ENCODE measurements around the gene FGFRL1.

Gene FGFRL1

GRCh38 chr4:1008840-1009541 lies 2.4 kb upstream of the FGFRL1 start:
- peak overlapping the region; percentile 97 for H3K4me2 ChIP-seq (ENCODE audit: low read length)
- peaks cover 36% of the 10 kb centered on the region for H3K27me3 ChIP-seq (ENCODE audit: control insufficient read depth, insufficient read depth, low read length)
- H3K9ac ChIP-seq (ENCODE audit: low read depth, low read length), result peak overlapping the region; percentile 69
- H3K9me3 ChIP-seq (replicated peaks; ENCODE audit: low read length), result no peaks in the 10 kb centered on the region
- H3K4me3 ChIP-seq (ENCODE audit: low read length), result peak overlapping the region; percentile 71
- peaks cover 6% of the 10 kb centered on the region for H3K36me3 ChIP-seq (ENCODE audit: insufficient read depth, low read length)
- peaks cover 21% of the 10 kb centered on the region for H3K4me1 ChIP-seq (ENCODE audit: control insufficient read depth, insufficient read depth, low read length)

- H3K9me3 ChIP-seq (replicated peaks; ENCODE audit: low read length), result no peaks in the 10 kb centered on the region
- peak overlapping the region; percentile 74 for H3K4me3 ChIP-seq (ENCODE audit: low read length)
- H3K4me2 ChIP-seq (ENCODE audit: low read length), result peak overlapping the region; percentile 97
- H3K27me3 ChIP-seq (ENCODE audit: control insufficient read depth, insufficient read depth, low read length), result peaks cover 31% of the 10 kb centered on the region
- H3K36me3 ChIP-seq (ENCODE audit: insufficient read depth, low read length), result peaks cover 6% of the 10 kb centered on the region
- peaks cover 21% of the 10 kb centered on the region for H3K4me1 ChIP-seq (ENCODE audit: control insufficient read depth, insufficient read depth, low read length)
- peak overlapping the region; percentile 69 for H3K9ac ChIP-seq (ENCODE audit: low read depth, low read length)
These were observed 1.7 kb upstream of the FGFRL1 start for GRCh38 chr4:1009542-1010394.

GRCh38 chr4:1010395-1011021 lies 918 bp upstream of the FGFRL1 start:
- H3K4me1 ChIP-seq (ENCODE audit: control insufficient read depth, insufficient read depth, low read length), result peaks cover 21% of the 10 kb centered on the region
- H3K27me3 ChIP-seq (ENCODE audit: control insufficient read depth, insufficient read depth, low read length), result peaks cover 25% of the 10 kb centered on the region
- no peaks in the 10 kb centered on the region for H3K9me3 ChIP-seq (replicated peaks; ENCODE audit: low read length)
- H3K9ac ChIP-seq (ENCODE audit: low read depth, low read length), result no peak overlapping the region
- peak overlapping the region; percentile 97 for H3K4me2 ChIP-seq (ENCODE audit: low read length)
- peak overlapping the region; percentile 74 for H3K4me3 ChIP-seq (ENCODE audit: low read length)
- peaks cover 6% of the 10 kb centered on the region for H3K36me3 ChIP-seq (ENCODE audit: insufficient read depth, low read length)

GRCh38 chr4:1011666-1012033 lies 224 bp downstream of the FGFRL1 start:
- no peak overlapping the region for H3K4me3 ChIP-seq (ENCODE audit: low read length)
- H3K36me3 ChIP-seq (ENCODE audit: insufficient read depth, low read length), result peaks cover 6% of the 10 kb centered on the region
- peaks cover 21% of the 10 kb centered on the region for H3K4me1 ChIP-seq (ENCODE audit: control insufficient read depth, insufficient read depth, low read length)
- peaks cover 24% of the 10 kb centered on the region for H3K27me3 ChIP-seq (ENCODE audit: control insufficient read depth, insufficient read depth, low read length)
- no peak overlapping the region for H3K9ac ChIP-seq (ENCODE audit: low read depth, low read length)
- H3K4me2 ChIP-seq (ENCODE audit: low read length), result no peak overlapping the region
- H3K9me3 ChIP-seq (replicated peaks; ENCODE audit: low read length), result no peaks in the 10 kb centered on the region

- peak overlapping the region; percentile 53 for H3K9ac ChIP-seq (ENCODE audit: low read depth, low read length)
- no peaks in the 10 kb centered on the region for H3K9me3 ChIP-seq (replicated peaks; ENCODE audit: low read length)
- peaks cover 6% of the 10 kb centered on the region for H3K36me3 ChIP-seq (ENCODE audit: insufficient read depth, low read length)
- peak overlapping the region; percentile 82 for H3K4me2 ChIP-seq (ENCODE audit: low read length)
- H3K4me3 ChIP-seq (ENCODE audit: low read length), result peak overlapping the region; percentile 71
- H3K27me3 ChIP-seq (ENCODE audit: control insufficient read depth, insufficient read depth, low read length), result peaks cover 21% of the 10 kb centered on the region
- peaks cover 21% of the 10 kb centered on the region for H3K4me1 ChIP-seq (ENCODE audit: control insufficient read depth, insufficient read depth, low read length)
These were observed 761 bp downstream of the FGFRL1 start for GRCh38 chr4:1012034-1012739.

- Histone ChIP-seq H3K36me3 (ENCODE audit: insufficient read depth, low read length) (peaks cover 6% of the 10 kb centered on the region), H3K4me1 (ENCODE audit: control insufficient read depth, insufficient read depth, low read length) (peaks cover 21% of the 10 kb centered on the region)
These were observed 2.0 kb downstream of the FGFRL1 start for GRCh38 chr4:1013225-1014073.

GRCh38 chr4:1014291-1015167 lies 3.1 kb downstream of the FGFRL1 start:
- Histone ChIP-seq H3K36me3 (ENCODE audit: insufficient read depth, low read length) (peaks cover 6% of the 10 kb centered on the region), H3K9me3 (replicated peaks; ENCODE audit: low read length) (no peaks in the 10 kb centered on the region), H3K4me1 (ENCODE audit: control insufficient read depth, insufficient read depth, low read length) (peaks cover 13% of the 10 kb centered on the region), H3K4me2 (ENCODE audit: low read length) (no peak overlapping the region), H3K27me3 (ENCODE audit: control insufficient read depth, insufficient read depth, low read length) (no peaks in the 10 kb centered on the region), H3K4me3 (ENCODE audit: low read length) (no peak overlapping the region), H3K9ac (ENCODE audit: low read depth, low read length) (no peak overlapping the region)

More at GRCh38 chr4:1013225-1014073, 2.0 kb downstream of the FGFRL1 start:
- no peak overlapping the region for H3K4me2 ChIP-seq (ENCODE audit: low read length)
- H3K9me3 ChIP-seq (replicated peaks; ENCODE audit: low read length), result no peaks in the 10 kb centered on the region
- H3K4me3 ChIP-seq (ENCODE audit: low read length), result no peak overlapping the region
- H3K27me3 ChIP-seq (ENCODE audit: control insufficient read depth, insufficient read depth, low read length), result peaks cover 8% of the 10 kb centered on the region
- no peak overlapping the region for H3K9ac ChIP-seq (ENCODE audit: low read depth, low read length)

GRCh38 chr4:1015179-1015578 lies 3.8 kb downstream of the FGFRL1 start:
- Histone ChIP-seq H3K4me1 (ENCODE audit: control insufficient read depth, insufficient read depth, low read length) (peaks cover 9% of the 10 kb centered on the region), H3K27me3 (ENCODE audit: control insufficient read depth, insufficient read depth, low read length) (no peaks in the 10 kb centered on the region), H3K9me3 (replicated peaks; ENCODE audit: low read length) (no peaks in the 10 kb centered on the region), H3K4me3 (ENCODE audit: low read length) (no peak overlapping the region), H3K36me3 (ENCODE audit: insufficient read depth, low read length) (peaks cover 6% of the 10 kb centered on the region), H3K9ac (ENCODE audit: low read depth, low read length) (no peak overlapping the region), H3K4me2 (ENCODE audit: low read length) (no peak overlapping the region)

- no peaks in the 10 kb centered on the region for H3K27me3 ChIP-seq (ENCODE audit: control insufficient read depth, insufficient read depth, low read length)
- peaks cover 6% of the 10 kb centered on the region for H3K36me3 ChIP-seq (ENCODE audit: insufficient read depth, low read length)
- H3K9me3 ChIP-seq (replicated peaks; ENCODE audit: low read length), result no peaks in the 10 kb centered on the region
- H3K9ac ChIP-seq (ENCODE audit: low read depth, low read length), result no peak overlapping the region
- no peak overlapping the region for H3K4me3 ChIP-seq (ENCODE audit: low read length)
- no peak overlapping the region for H3K4me2 ChIP-seq (ENCODE audit: low read length)
- H3K4me1 ChIP-seq (ENCODE audit: control insufficient read depth, insufficient read depth, low read length), result peaks cover 4% of the 10 kb centered on the region
These were observed 4.3 kb downstream of the FGFRL1 start for GRCh38 chr4:1015746-1016145.

- Histone ChIP-seq H3K9me3 (replicated peaks; ENCODE audit: low read length) (no peaks in the 10 kb centered on the region), H3K27me3 (ENCODE audit: control insufficient read depth, insufficient read depth, low read length) (no peaks in the 10 kb centered on the region), H3K9ac (ENCODE audit: low read depth, low read length) (no peak overlapping the region), H3K4me3 (ENCODE audit: low read length) (no peak overlapping the region), H3K4me1 (ENCODE audit: control insufficient read depth, insufficient read depth, low read length) (no peaks in the 10 kb centered on the region), H3K36me3 (ENCODE audit: insufficient read depth, low read length) (peaks cover 6% of the 10 kb centered on the region), H3K4me2 (ENCODE audit: low read length) (no peak overlapping the region)
These were observed 5.8 kb downstream of the FGFRL1 start for GRCh38 chr4:1017211-1017610.
